C4-2B (cell line): ENCODE results near the gene GAB3.

Source experiments
- CTCF ChIP-seq: fragments of 450-650 bp; conservative IDR thresholded peaks from 2 replicates; pipeline ENCODE4 v1.5.1; 2017; ENCODE audit warnings: mild to moderate bottlenecking
- ZFX ChIP-seq: fragments of 450-650 bp; IDR thresholded peaks from 2 replicates; pipeline ENCODE4 v1.6.1; 2017

DNA sequence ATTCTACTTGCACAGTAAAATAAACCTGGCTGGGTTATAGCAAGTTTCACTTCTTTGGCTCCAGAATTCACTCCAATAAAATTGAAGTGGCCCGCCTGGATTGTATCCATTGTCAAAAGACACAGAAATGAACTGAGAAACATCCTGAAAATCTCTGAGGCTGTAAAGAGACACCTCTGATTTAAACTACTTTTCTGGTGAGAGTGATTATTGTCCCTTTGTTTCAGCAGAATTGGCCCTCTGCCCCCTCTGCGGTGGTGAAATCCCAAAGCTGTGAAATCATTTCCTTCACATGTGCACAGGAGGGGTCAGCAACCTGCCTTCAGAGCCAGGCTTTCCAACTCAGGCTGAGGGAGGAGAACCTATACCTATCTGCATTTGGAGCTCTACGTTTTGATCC, 23.0 kb downstream of the GAB3 start:
- TF ChIP-seq CTCF (no peak), ZFX (no peak)
